WTC11 (cell line): ENCODE data around the gene ARID4B. TPM values are rescaled to one million over a fixed set of nuclear protein-coding genes. Genes with fewer than 3 reads are reported as not detected.

Experiments
- ATAC-seq: fragments of 200-7000 bp; cut with Tn5 transposase; 2 replicates; pipeline ENCODE4 v1.10.0; 2021; ENCODE audit warnings: mild to moderate bottlenecking, moderate library complexity
- CTCF ChIA-PET: fragments of 300-600 bp; sonication (Branson Sonifier 250); formaldehyde crosslinking; loops from one replicate; lab custom pipeline; 2021; ENCODE audit warnings: antibody characterized with exemption; lab: Charles Lee
- POLR2A ChIA-PET: fragments of 350-600 bp; sonication (Branson Sonifier 250); formaldehyde crosslinking; loops from one replicate; lab custom pipeline; 2021; ENCODE audit warnings: antibody characterized with exemption; lab: Charles Lee
- DNase-seq: peaks from one replicate; pipeline ENCODE4 v3.0.0; 2021; ENCODE audit warnings: low spot score
- H3K27ac Mint-ChIP-seq: 2 replicates; pipeline ENCODE4 v1.8.0; 2021; ENCODE audit warnings: mixed read lengths
- H3K27me3 Mint-ChIP-seq: 2 replicates; pipeline ENCODE4 v1.8.0; 2021; ENCODE audit warnings: low read depth, mild to moderate bottlenecking, moderate library complexity, mixed read lengths
- H3K36me3 Mint-ChIP-seq: 2 replicates; pipeline ENCODE4 v1.8.0; 2021; ENCODE audit warnings: mixed read lengths
- H3K4me1 Mint-ChIP-seq: 2 replicates; pipeline ENCODE4 v1.8.0; 2022; ENCODE audit warnings: mixed read lengths
- H3K4me3 Mint-ChIP-seq: 2 replicates; pipeline ENCODE4 v1.8.0; 2021; ENCODE audit warnings: mild to moderate bottlenecking, moderate library complexity, mixed read lengths
- H3K9me3 Mint-ChIP-seq: 2 replicates; pipeline ENCODE4 v1.8.0; 2021; ENCODE audit warnings: mixed read lengths
- AFF4 ChIP-seq: sonication (generic); formaldehyde crosslinking; IDR thresholded peaks from 2 replicates; pipeline ENCODE4 v1.8.1; 2023; ENCODE audit warnings: mild to moderate bottlenecking, missing genetic modification reagents, borderline replicate concordance
- CREM ChIP-seq: sonication (generic); formaldehyde crosslinking; IDR thresholded peaks from 2 replicates; pipeline ENCODE4 v1.8.1; 2022; ENCODE audit warnings: mild to moderate bottlenecking, missing genetic modification reagents, moderate library complexity
- CTCF ChIP-seq: fragments of 200-600 bp; IDR thresholded peaks from 2 replicates; pipeline ENCODE4 v1.8.0; 2022; ENCODE audit warnings: antibody characterized with exemption
- ELF4 ChIP-seq: sonication (generic); formaldehyde crosslinking; IDR thresholded peaks from 2 replicates; pipeline ENCODE4 v1.8.1; 2022; ENCODE audit warnings: low read depth, mild to moderate bottlenecking, moderate library complexity, missing genetic modification reagents
- FOXJ3 ChIP-seq: sonication (generic); formaldehyde crosslinking; IDR thresholded peaks from 2 replicates; pipeline ENCODE4 v1.9.0; 2021; ENCODE audit warnings: missing genetic modification reagents, mild to moderate bottlenecking, borderline replicate concordance
- FOXP4 ChIP-seq: sonication (generic); formaldehyde crosslinking; IDR thresholded peaks from 2 replicates; pipeline ENCODE4 v1.8.0; 2022; ENCODE audit warnings: mild to moderate bottlenecking, missing genetic modification reagents
- JAZF1 ChIP-seq: fragments of 250-450 bp; sonication (Bioruptor Pico); IDR thresholded peaks from 2 replicates; pipeline ENCODE4 v1.9.0; 2021; ENCODE audit warnings: moderate library complexity, mild to moderate bottlenecking, inconsistent platforms
- KAT7 ChIP-seq: sonication (generic); formaldehyde crosslinking; IDR thresholded peaks from 2 replicates; pipeline ENCODE4 v1.8.1; 2023; ENCODE audit warnings: missing genetic modification reagents, mild to moderate bottlenecking, borderline replicate concordance
- MYBL2 ChIP-seq: sonication (generic); formaldehyde crosslinking; IDR thresholded peaks from 2 replicates; pipeline ENCODE4 v1.8.1; 2023; ENCODE audit warnings: mild to moderate bottlenecking, moderate library complexity, missing genetic modification reagents
- NR1H2 ChIP-seq: sonication (generic); formaldehyde crosslinking; IDR thresholded peaks from 2 replicates; pipeline ENCODE4 v1.9.0; 2021; ENCODE audit warnings: mild to moderate bottlenecking, moderate library complexity, missing genetic modification reagents
- NR3C1 ChIP-seq: sonication (generic); formaldehyde crosslinking; conservative IDR thresholded peaks from 2 replicates; pipeline ENCODE4 v1.8.1; 2023; ENCODE audit warnings: low read depth, mild to moderate bottlenecking, missing genetic modification reagents
- OVOL2 ChIP-seq: fragments of 250-450 bp; sonication (Bioruptor Pico); IDR thresholded peaks from 2 replicates; pipeline ENCODE4 v1.9.0; 2021; ENCODE audit warnings: mild to moderate bottlenecking, borderline replicate concordance
- PRRX2 ChIP-seq: fragments of 250-450 bp; sonication (Bioruptor Pico); IDR thresholded peaks from 2 replicates; pipeline ENCODE4 v1.8.0; 2021; ENCODE audit warnings: mild to moderate bottlenecking
- SOX15 ChIP-seq: fragments of 250-450 bp; sonication (Bioruptor Pico); IDR thresholded peaks from 2 replicates; pipeline ENCODE4 v1.9.0; 2021; ENCODE audit warnings: mild to moderate bottlenecking
- ZNF219 ChIP-seq: sonication (generic); formaldehyde crosslinking; IDR thresholded peaks from 2 replicates; pipeline ENCODE4 v1.8.0; 2023; ENCODE audit warnings: missing genetic modification reagents, mild to moderate bottlenecking, borderline replicate concordance
- ZNF263 ChIP-seq: sonication (generic); formaldehyde crosslinking; IDR thresholded peaks from 2 replicates; pipeline ENCODE4 v1.8.1; 2022; ENCODE audit warnings: low read depth, mild to moderate bottlenecking, moderate library complexity, missing genetic modification reagents
- ZNF317 ChIP-seq: sonication (generic); formaldehyde crosslinking; IDR thresholded peaks from 2 replicates; pipeline ENCODE4 v1.8.1; 2023; ENCODE audit warnings: low read depth, mild to moderate bottlenecking, moderate library complexity, missing genetic modification reagents, borderline replicate concordance
- ZNF396 ChIP-seq: fragments of 250-450 bp; sonication (Bioruptor Pico); IDR thresholded peaks from 2 replicates; pipeline ENCODE4 v1.8.0; 2021; ENCODE audit warnings: mild to moderate bottlenecking, moderate library complexity, borderline replicate concordance
- ZNF423 ChIP-seq: fragments of 250-450 bp; sonication (Bioruptor Pico); IDR thresholded peaks from 2 replicates; pipeline ENCODE4 v2.1.2; 2022; ENCODE audit warnings: mild to moderate bottlenecking, moderate library complexity
- ZNF671 ChIP-seq: fragments of 250-450 bp; sonication (Bioruptor Pico); IDR thresholded peaks from 2 replicates; pipeline ENCODE4 v1.8.0; 2021; ENCODE audit warnings: mild to moderate bottlenecking
- ZSCAN18 ChIP-seq: fragments of 250-450 bp; sonication (Bioruptor Pico); IDR thresholded peaks from 2 replicates; pipeline ENCODE4 v2.1.2; 2022; ENCODE audit warnings: mild to moderate bottlenecking, moderate library complexity
- total RNA-seq: library from RNA; stranded (reverse); gene quantifications from 3 replicates; pipeline ENCODE4 v1.2.3, GENCODE V29; 2021
- TF ChIP-seq, protein P1 (sequence below): sonication (generic); formaldehyde crosslinking; IDR thresholded peaks from 2 replicates; pipeline ENCODE4 v1.8.0; 2022; ENCODE audit warnings: mild to moderate bottlenecking, missing genetic modification reagents
- TF ChIP-seq, protein P2 (sequence below): sonication (generic); formaldehyde crosslinking; conservative IDR thresholded peaks from 2 replicates; pipeline ENCODE4 v1.8.1; 2022; ENCODE audit warnings: mild to moderate bottlenecking, missing genetic modification reagents

Gene ARID4B
- total RNA-seq, 1 experiment from 2014 or later, result 35.7 TPM

DNA sequence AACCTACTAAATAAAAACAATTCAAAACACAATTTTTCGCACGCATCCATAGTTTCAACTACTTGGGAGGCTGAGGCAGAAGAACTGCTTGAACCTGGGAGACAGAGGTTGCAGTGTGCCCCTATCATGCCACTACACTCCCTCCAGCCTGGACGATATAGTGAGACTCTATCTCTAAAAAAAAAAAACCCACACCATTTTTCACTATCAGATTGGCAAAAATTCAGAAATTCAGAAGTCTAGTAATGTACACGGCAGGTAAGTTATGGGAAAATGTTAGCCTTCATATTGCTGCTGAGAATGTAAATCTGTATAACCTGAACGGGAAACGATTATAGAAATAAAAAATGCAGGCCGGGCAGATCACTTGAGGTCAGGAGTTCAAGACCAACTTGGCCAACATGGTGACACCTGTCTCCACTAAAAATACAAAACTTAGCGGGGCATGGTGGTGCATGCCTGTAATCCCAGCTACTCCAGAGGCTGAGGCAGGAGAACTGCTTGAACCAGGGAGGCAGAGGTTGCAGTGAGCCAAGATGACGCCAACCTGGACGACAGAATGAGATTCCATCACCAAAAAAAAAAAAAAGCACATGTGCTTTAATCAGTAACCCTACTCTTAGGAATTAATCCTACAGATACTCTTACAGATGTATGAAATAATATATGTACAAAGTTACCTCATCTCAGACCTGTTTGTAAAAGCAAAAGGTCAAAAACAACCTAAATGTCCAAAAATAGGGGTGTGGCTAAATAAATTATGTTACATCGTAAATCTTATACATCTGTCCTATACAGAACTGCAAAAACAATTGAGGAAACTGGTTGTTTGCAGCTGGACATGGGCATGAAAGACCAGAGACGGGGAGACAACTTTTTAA lies 37.9 kb downstream of the ARID4B start:
- Mint-ChIP-seq H3K4me1 (peaks cover 48% of the 10 kb centered on the region), H3K36me3 (no peaks in the 10 kb centered on the region), H3K27ac (peak overlapping the region; percentile 35; the same call in 1 of the 2 replicates), H3K4me3 (no peak overlapping the region), H3K9me3 (no peaks in the 10 kb centered on the region)
- ChIA-PET POLR2A (no interaction called here), CTCF (interaction anchor here (1.1 to 1.2 kb wide), 2 partner anchors 37 to 127 kb away, joined by 3 read pairs; no protein-coding TSS in a partner anchor)
- TF ChIP-seq JAZF1 (CRISPR knock-in tag), result no peak
- no peak for TF ChIP-seq CREM (CRISPR knock-in tag)
- TF ChIP-seq OVOL2 (CRISPR knock-in tag), result no peak
- no peak for TF ChIP-seq PRRX2 (CRISPR knock-in tag)
- no peak for TF ChIP-seq ZNF396 (CRISPR knock-in tag)
- TF ChIP-seq ZNF671, result no peak
- TF ChIP-seq FOXP4 (CRISPR knock-in tag), result no peak
- TF ChIP-seq ZNF317 (CRISPR knock-in tag), result no peak
- TF ChIP-seq ZSCAN18 (CRISPR knock-in tag), result no peak
- no peak for TF ChIP-seq ZNF263 (CRISPR knock-in tag)
- TF ChIP-seq CTCF, result no peak
- TF ChIP-seq NR3C1 (CRISPR knock-in tag), result no peak
- no peak for TF ChIP-seq SOX15 (CRISPR knock-in tag)
- TF ChIP-seq, all 79 proteins: peak for 0
- no peak for ATAC-seq
- H3K27me3 Mint-ChIP-seq, result no peaks in the 10 kb centered on the region
- DNase-seq, result no peak

GRCh38 chr1:235287208-235287882 lies 40.6 kb downstream of the ARID4B start:
- ChIA-PET CTCF (interaction anchor here (0.7 kb wide), 1 partner anchor 64 kb away, joined by 3 read pairs; no protein-coding TSS in a partner anchor), POLR2A (no interaction called here)
- H3K4me3 Mint-ChIP-seq, result no peak overlapping the region
- peaks cover 38% of the 10 kb centered on the region for H3K4me1 Mint-ChIP-seq
- H3K27me3 Mint-ChIP-seq, result no peaks in the 10 kb centered on the region
- DNase-seq (no peak), ATAC-seq (peak; percentile 64)
- H3K9me3 Mint-ChIP-seq, result no peaks in the 10 kb centered on the region
- no peak overlapping the region; the same call in 1 of the 2 replicates for H3K27ac Mint-ChIP-seq
- no peaks in the 10 kb centered on the region for H3K36me3 Mint-ChIP-seq
- TF ChIP-seq KAT7 (CRISPR knock-in tag) (no peak), FOXJ3 (CRISPR knock-in tag) (no peak), ZNF219 (no peak), ZNF423 (CRISPR knock-in tag) (no peak), MYBL2 (CRISPR knock-in tag) (no peak), NR1H2 (CRISPR knock-in tag) (no peak), AFF4 (CRISPR knock-in tag) (no peak), ELF4 (no peak), SOX15 (CRISPR knock-in tag) (no peak)
- TF ChIP-seq, protein P1, sequence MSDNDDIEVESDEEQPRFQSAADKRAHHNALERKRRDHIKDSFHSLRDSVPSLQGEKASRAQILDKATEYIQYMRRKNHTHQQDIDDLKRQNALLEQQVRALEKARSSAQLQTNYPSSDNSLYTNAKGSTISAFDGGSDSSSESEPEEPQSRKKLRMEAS (CRISPR knock-in tag), result no peak
- TF ChIP-seq, protein P2, sequence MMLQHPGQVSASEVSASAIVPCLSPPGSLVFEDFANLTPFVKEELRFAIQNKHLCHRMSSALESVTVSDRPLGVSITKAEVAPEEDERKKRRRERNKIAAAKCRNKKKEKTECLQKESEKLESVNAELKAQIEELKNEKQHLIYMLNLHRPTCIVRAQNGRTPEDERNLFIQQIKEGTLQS (CRISPR knock-in tag), result no peak
